ENCODE data around the gene MDGA2. TPM values are rescaled to one million over a fixed set of nuclear protein-coding genes. Genes with fewer than 3 reads are reported as not detected.

The MDGA2 gene
- total RNA-seq, 1 donor: not detected

DNA sequence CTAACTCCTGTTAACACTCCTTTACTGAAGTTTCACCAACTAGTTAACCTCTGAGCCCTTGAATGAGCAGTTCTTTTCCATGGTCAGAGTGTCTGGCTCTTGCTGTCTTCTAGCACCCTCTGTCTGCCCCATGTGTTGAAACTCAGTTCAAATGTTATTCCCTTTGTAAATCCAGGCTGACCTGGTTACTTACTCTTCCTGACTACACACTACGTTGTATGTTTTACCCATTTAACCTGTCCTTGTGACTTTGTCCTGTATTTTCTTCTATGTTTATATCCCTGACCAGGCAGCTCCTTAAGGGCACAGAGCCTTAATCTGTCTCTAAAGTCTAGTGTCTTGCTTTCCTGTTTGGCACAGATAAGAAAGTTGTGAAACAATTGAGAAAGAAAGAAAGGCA lies 634.9 kb downstream of the MDGA2 start:
- TF ChIP-seq, protein P1, sequence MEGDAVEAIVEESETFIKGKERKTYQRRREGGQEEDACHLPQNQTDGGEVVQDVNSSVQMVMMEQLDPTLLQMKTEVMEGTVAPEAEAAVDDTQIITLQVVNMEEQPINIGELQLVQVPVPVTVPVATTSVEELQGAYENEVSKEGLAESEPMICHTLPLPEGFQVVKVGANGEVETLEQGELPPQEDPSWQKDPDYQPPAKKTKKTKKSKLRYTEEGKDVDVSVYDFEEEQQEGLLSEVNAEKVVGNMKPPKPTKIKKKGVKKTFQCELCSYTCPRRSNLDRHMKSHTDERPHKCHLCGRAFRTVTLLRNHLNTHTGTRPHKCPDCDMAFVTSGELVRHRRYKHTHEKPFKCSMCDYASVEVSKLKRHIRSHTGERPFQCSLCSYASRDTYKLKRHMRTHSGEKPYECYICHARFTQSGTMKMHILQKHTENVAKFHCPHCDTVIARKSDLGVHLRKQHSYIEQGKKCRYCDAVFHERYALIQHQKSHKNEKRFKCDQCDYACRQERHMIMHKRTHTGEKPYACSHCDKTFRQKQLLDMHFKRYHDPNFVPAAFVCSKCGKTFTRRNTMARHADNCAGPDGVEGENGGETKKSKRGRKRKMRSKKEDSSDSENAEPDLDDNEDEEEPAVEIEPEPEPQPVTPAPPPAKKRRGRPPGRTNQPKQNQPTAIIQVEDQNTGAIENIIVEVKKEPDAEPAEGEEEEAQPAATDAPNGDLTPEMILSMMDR (IDR thresholded peaks at IDR 0.05; ENCODE audit: insufficient read depth, low read length): no peak
- H3K4me3 ChIP-seq (ENCODE audit: low read depth, low read length): no peak overlapping the region

DNA sequence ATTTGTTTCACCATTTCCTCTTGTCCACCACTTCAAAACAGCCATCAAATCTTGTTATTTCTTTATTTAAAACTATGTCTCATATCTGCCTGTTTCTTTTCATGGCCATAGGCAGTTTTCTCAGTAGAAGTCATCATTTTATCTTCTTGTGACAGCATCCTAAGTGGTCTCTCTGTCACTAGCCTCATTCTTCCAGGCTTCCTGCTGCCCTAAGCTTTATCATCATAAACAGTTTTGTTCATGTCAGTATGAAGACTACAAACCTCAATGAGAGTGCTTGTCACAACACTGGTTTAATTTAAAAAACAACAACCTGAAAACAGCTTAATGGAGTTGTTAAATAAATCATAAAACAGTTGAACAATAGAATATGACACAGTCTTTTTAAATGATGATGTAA lies 636.1 kb downstream of the MDGA2 start:
- no peak for DNase-seq (ENCODE audit: low read depth)
- TF ChIP-seq, protein P1 (IDR thresholded peaks at IDR 0.05; ENCODE audit: insufficient read depth, low read length): no peak
- H3K4me3 ChIP-seq (ENCODE audit: low read depth, low read length): no peak overlapping the region

More for the DNA sequence above, 634.9 kb downstream of the MDGA2 start:
- no peak for DNase-seq (ENCODE audit: low read depth)

DNA sequence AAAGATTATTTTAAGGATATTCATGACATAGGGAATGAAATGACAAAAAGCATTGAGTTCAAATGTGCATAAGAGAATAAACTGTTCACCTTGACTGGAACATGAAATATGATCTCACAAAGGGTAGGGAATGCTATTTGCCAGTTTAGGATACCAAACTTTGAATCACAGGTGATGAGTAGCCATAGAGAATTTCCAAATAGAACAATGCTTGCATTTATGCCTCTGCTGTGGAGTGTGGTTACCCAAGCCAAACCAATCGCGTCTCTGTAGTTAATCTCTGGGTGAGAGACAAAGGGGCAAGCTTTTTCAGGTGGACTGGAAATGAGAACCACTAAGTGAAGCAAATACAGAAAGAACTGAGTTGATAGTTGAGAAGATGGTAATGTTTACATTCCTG lies 652.7 kb downstream of the MDGA2 start:
- DNase-seq (ENCODE audit: low read depth): no peak
- H3K4me3 ChIP-seq (ENCODE audit: low read depth, low read length): no peak overlapping the region
- TF ChIP-seq, protein P1 (IDR thresholded peaks at IDR 0.05; ENCODE audit: insufficient read depth, low read length): no peak

DNA sequence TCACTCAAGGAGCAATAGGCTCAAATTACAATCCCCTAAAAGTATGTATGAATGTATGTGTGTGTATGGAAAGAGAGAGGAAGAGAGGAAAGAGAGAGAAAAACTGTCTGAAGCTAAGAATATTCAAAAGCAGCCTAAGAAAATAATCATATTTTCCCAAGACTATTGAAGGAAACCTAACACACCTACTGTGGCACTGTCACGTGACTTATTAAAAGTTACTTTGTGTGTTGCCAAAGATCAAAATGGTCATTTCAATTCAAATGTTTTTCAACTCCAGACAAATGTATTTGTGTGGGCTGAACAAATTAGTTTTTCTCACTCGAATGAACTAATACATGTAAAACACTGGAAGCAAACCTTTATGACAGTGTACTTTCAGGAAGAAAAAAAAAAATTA lies 654.9 kb downstream of the MDGA2 start:
- TF ChIP-seq, protein P1 (IDR thresholded peaks at IDR 0.05; ENCODE audit: insufficient read depth, low read length): no peak
- no peak for DNase-seq (ENCODE audit: low read depth)
- no peak overlapping the region for H3K4me3 ChIP-seq (ENCODE audit: low read depth, low read length)

DNA sequence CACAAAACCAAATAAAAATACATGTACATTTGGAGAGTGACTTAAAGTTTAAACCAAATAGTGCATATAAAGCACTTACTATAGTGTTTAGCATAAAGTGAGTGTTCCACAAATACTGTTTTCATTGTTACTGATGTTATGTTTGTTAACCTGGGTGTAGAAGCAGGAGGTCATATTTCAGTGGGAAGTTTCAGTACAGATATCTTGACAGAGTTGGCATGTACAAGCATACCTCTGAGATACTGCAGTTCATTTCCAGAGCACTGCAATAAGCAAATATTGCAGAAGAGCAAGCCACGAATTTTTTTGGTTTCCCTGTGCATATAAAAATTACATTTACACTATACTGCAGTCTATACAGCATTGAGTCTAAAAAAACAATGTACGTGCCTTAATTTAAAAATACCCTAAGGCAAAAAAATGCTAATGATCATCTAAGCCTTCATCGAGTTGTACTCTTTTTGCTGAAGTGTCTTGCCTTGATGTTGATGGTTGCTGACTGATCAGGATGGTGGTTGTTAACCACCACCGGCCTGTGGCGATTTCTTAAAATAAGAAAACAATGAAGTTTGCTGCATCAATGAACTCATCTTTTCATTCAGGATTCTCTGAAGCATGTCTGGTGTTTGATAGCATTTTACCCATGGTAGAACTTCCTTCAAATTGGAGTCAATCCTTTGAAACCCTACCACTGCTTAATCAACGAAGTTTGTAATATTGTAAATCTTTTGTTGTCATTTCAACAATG lies 662.7 kb downstream of the MDGA2 start:
- H3K4me3 ChIP-seq (ENCODE audit: low read depth, low read length): no peak overlapping the region
- TF ChIP-seq, protein P1 (IDR thresholded peaks at IDR 0.05; ENCODE audit: insufficient read depth, low read length): no peak
- DNase-seq (ENCODE audit: low read depth): no peak

DNA sequence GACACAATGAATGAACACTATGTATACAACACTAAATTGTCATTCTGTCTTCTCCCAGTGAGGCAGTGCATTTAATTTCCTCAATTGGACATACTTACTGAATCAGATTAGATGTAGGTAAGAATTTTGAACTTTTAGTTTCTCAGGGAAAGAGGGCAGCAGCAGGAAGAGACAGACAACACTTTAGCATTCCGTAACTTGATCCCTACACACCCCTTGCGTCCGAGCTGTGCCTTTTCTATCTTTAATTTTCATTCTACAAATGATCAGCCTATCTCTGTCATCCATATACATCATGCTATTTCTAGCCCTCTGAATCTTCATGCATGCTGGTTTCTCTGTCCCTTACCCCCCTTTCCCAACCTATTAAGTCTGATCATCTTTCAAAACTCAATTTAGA lies 665.8 kb downstream of the MDGA2 start:
- TF ChIP-seq, protein P1 (IDR thresholded peaks at IDR 0.05; ENCODE audit: insufficient read depth, low read length): no peak

DNA sequence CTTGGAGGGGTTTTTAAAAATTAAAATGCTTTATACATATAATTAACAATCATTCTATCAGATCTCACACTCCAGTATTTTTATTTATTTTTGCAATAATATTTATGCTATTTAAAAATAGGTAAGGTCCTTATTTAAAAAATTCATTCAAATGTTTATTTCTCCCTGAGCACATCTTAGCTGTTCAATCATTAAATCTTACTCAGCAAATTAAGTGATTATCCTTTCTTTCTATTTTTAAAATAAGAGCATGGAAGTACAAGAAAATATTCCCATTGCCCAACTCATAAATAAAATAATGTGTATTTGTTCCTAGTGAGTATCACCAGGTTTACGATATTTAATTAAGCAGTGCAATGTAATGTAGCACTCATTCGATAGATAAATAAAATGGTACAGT lies 666.7 kb downstream of the MDGA2 start:
- H3K4me3 ChIP-seq (ENCODE audit: low read depth, low read length): no peak overlapping the region
- TF ChIP-seq, protein P1 (IDR thresholded peaks at IDR 0.05; ENCODE audit: insufficient read depth, low read length): no peak
- no peak for DNase-seq (ENCODE audit: low read depth)

More for the DNA sequence above, 665.8 kb downstream of the MDGA2 start:
- no peak overlapping the region for H3K4me3 ChIP-seq (ENCODE audit: low read depth, low read length)
- no peak for DNase-seq (ENCODE audit: low read depth)

All from fibroblast of the aortic adventitia (primary cell).